ENCODE results near the gene HIC1.
A peak's percentile ranks its signal among the peaks of the same experiment; 100 is the strongest.

HIC1 gene

GRCh38 chr17:2071455-2072281 is 16.8 kb downstream of the HIC1 start:
- peak; percentile 86 for DNase-seq (ENCODE audit: low read depth)
- TF ChIP-seq CTCF (conservative IDR thresholded peaks at IDR 0.05; ENCODE audit: low read depth, low read length) = peak; percentile 23

GRCh38 chr17:2074919-2075318 is 20.0 kb downstream of the HIC1 start:
- no peak overlapping the region for H3K4me3 ChIP-seq (ENCODE audit: low read depth, low read length)
- no peak for DNase-seq (ENCODE audit: low read depth)
- no peak for TF ChIP-seq CTCF (conservative IDR thresholded peaks at IDR 0.05; ENCODE audit: low read depth, low read length)

More at GRCh38 chr17:2071455-2072281, 16.8 kb downstream of the HIC1 start:
- no peak overlapping the region for H3K4me3 ChIP-seq (ENCODE audit: low read depth, low read length)

DNA sequence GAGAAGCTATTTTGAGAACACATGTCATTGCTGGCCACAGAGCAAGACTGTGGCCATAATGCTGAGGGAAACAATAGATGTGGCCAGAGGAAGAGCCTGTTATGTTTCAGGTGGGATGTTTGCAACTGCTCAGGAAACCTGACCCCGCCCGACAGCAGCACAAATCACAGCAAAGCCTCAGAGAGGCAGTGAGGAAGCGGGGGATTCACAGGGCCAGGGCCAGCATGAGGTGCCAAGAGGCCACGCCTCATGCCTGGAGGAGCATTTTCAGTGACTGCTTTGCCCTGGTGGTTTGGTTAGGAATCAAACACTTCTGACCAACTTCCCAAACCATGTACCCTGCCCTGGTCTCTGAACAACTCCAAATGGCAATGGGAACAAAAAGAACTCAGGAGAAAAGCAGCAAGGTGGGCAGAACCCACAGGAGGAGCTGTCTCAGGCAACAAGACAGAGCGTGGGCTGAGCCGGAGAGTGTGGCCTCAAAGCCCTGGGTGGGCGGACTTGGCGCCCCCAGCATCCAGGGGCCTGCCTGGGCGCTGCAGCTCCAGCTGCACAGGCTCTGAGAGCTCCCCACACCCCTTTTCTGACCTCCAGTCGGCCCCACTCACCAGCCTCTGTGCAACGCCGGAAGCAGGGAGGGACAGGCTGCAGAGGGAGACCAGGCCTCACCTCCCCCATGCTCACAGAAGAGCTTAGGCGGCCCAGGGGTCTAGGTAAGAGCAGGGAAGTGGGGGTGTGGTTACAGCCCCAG is 20.6 kb downstream of the HIC1 start:
- DNase-seq (ENCODE audit: low read depth) = peak; percentile 74
- H3K4me3 ChIP-seq (ENCODE audit: low read depth, low read length) = no peak overlapping the region
- peak; percentile 23 for TF ChIP-seq CTCF (conservative IDR thresholded peaks at IDR 0.05; ENCODE audit: low read depth, low read length)

DNA sequence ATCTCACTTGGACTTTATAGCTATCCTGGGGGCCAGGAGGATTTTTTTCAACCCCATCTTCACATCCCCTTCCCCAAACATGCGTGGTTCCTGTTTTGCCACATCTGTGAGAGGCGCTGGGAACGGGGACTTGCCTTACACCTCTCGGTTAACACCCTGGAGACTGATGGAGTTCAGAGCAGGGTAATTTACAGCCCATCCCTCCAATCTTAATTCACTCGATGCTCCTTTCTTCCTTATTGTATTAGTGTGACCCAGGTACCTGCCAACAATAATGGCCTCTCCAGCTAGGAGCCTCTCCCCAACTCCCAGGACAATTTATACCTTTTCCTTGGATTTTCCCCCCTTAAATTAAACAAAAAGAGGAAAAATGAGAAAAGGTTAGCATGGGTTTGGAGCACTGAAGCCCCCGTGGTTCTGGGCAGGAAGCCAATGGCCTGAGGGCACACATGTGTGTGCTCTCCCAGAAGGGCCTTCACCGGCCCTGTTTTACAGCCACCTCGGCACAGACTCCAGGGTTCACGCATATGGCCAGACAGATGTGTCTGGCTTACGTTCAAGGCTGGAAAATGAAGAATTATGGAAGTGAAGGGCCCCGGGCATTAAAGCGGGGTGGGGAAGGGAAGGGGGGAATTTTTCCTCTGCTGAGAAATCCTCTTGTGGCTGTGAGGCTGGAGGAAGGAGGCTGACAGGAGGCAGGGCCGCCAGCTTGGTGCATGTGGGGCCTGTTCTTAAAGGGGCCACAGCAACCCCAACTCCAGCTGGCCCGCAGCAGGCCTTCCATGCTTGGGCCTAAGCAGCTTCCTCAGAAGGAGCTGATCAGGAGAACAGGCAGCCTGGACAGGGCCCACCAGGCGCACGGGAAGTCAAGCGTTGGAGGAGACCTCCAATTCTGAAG is 21.4 kb downstream of the HIC1 start:
- no peak for TF ChIP-seq CTCF (conservative IDR thresholded peaks at IDR 0.05; ENCODE audit: low read depth, low read length)
- DNase-seq (ENCODE audit: low read depth) = peak; percentile 47
- H3K4me3 ChIP-seq (ENCODE audit: low read depth, low read length) = no peak overlapping the region

GRCh38 chr17:2077040-2077439 is 22.1 kb downstream of the HIC1 start:
- TF ChIP-seq CTCF (conservative IDR thresholded peaks at IDR 0.05; ENCODE audit: low read depth, low read length) = no peak
- no peak overlapping the region for H3K4me3 ChIP-seq (ENCODE audit: low read depth, low read length)
- DNase-seq (ENCODE audit: low read depth) = no peak

GRCh38 chr17:2081564-2081963 is 26.7 kb downstream of the HIC1 start:
- no peak overlapping the region for H3K4me3 ChIP-seq (ENCODE audit: low read depth, low read length)
- DNase-seq (ENCODE audit: low read depth) = peak; percentile 55

More at GRCh38 chr17:2081564-2081963, 26.7 kb downstream of the HIC1 start:
- no peak for TF ChIP-seq CTCF (conservative IDR thresholded peaks at IDR 0.05; ENCODE audit: low read depth, low read length)

All from choroid plexus epithelial cell (primary cell).